ENCODE data around the gene SMAP1. TPM values are rescaled to one million over a fixed set of nuclear protein-coding genes. Genes with fewer than 3 reads are reported as not detected.

The SMAP1 gene
- total RNA-seq, 1 experiment from 2014 or later: 3.5 TPM

GRCh38 chr6:70673601-70674000 is 5.9 kb downstream of the SMAP1 start:
- Histone ChIP-seq H4K20me1 (ENCODE audit: insufficient read depth) (no peaks in the 10 kb centered on the region; the same call in 1 of the 2 replicates), H3K4me3 (replicated peaks in 1 of 2; ENCODE audit: low read depth in 1 of 2, low read length in 2 of 2) (no peak overlapping the region), H3K9ac (ENCODE audit: low read length) (no peak overlapping the region), H3K4me2 (ENCODE audit: low read length) (no peak overlapping the region), H3K36me3 (ENCODE audit: control insufficient read depth in 1 of 2, insufficient read depth in 2 of 2, low read length in 2 of 2) (no peaks in the 10 kb centered on the region), H3K79me2 (ENCODE audit: insufficient read depth, low read length) (peaks cover 94% of the 10 kb centered on the region), H3K4me1 (ENCODE audit: control insufficient read depth in 1 of 2, insufficient read depth in 2 of 2, low read length in 2 of 2) (peaks cover 9 to 25% of the 10 kb centered on the region in 2 experiments), H2AFZ (ENCODE audit: low read depth, low read length, poor library complexity, severe bottlenecking) (no peak overlapping the region), H3K27ac (ENCODE audit: low read depth, low read length) (no peak overlapping the region), H3K27me3 (ENCODE audit: insufficient read depth, low read length) (no peaks in the 10 kb centered on the region), H3K9me2 (ENCODE audit: insufficient read depth) (no peaks in the 10 kb centered on the region), H3K9me3 (ENCODE audit: control insufficient read depth in 1 of 2, insufficient read depth in 1 of 2, low read depth in 1 of 2, low read length in 2 of 2) (no peaks in the 10 kb centered on the region)
- intact Hi-C loops (cut with micrococcal nuclease): loop anchor here (5.0 kb wide), 1 partner anchor 361 kb away; no protein-coding TSS in a partner anchor
- DNase-seq (ENCODE audit: low read depth, low spot score): no peak
- TF ChIP-seq ZBTB33 (IDR thresholded peaks at IDR 0.05; ENCODE audit: extremely low read depth, insufficient replicate concordance, low read length) (no peak), EZH2 (IDR thresholded peaks at IDR 0.05) (no peak), CEBPB (IDR thresholded peaks at IDR 0.05; ENCODE audit: low read depth) (no peak), TCF7L2 (IDR thresholded peaks at IDR 0.05; ENCODE audit: borderline replicate concordance, extremely low read depth, insufficient read depth, insufficient read length) (no peak)
- no TSS peak for BruUV-seq (replicated peaks)
- ChIA-PET POLR2A (no interaction called here), CTCF (no interaction called here), RAD21 (ENCODE audit: low non-redundant PET in 1 of 2, low total read pairs in 2 of 2, uncharacterized antibody in 2 of 2, unreplicated experiment in 2 of 2) (no interaction called here)
- no peak for ATAC-seq

GRCh38 chr6:70675822-70676221 is 8.1 kb downstream of the SMAP1 start:
- no peaks in the 10 kb centered on the region for H3K9me2 ChIP-seq (ENCODE audit: insufficient read depth)
- no peak overlapping the region for H3K27ac ChIP-seq (ENCODE audit: low read depth, low read length)
- no peaks in the 10 kb centered on the region for H3K36me3 ChIP-seq (ENCODE audit: control insufficient read depth in 1 of 2, insufficient read depth in 2 of 2, low read length in 2 of 2)
- H4K20me1 ChIP-seq (ENCODE audit: insufficient read depth): peaks cover 4% of the 10 kb centered on the region
- CTCF ChIA-PET: no interaction called here
- no peak for TF ChIP-seq SRF (IDR thresholded peaks at IDR 0.05; ENCODE audit: low read depth)
- TF ChIP-seq ZNF274 (IDR thresholded peaks at IDR 0.05; ENCODE audit: low read depth, low read length): no peak
- no peak for TF ChIP-seq EGR1 (IDR thresholded peaks at IDR 0.05; ENCODE audit: low read depth)
- ATAC-seq: no peak
- RAD21 ChIA-PET (ENCODE audit: low non-redundant PET in 1 of 2, low total read pairs in 2 of 2, uncharacterized antibody in 2 of 2, unreplicated experiment in 2 of 2): no interaction called here
- no peak overlapping the region for H3K9ac ChIP-seq (ENCODE audit: low read length)
- no peak for DNase-seq (ENCODE audit: low read depth, low spot score)
- intact Hi-C loops (cut with micrococcal nuclease): no loop called here
- H2AFZ ChIP-seq (ENCODE audit: low read depth, low read length, poor library complexity, severe bottlenecking): no peak overlapping the region
- no TSS peak for BruUV-seq (replicated peaks)
- peaks cover 93% of the 10 kb centered on the region for H3K79me2 ChIP-seq (ENCODE audit: insufficient read depth, low read length)
- H3K27me3 ChIP-seq (ENCODE audit: insufficient read depth, low read length): no peaks in the 10 kb centered on the region
- peaks cover 4 to 15% of the 10 kb centered on the region in 2 experiments for H3K4me1 ChIP-seq (ENCODE audit: control insufficient read depth in 1 of 2, insufficient read depth in 2 of 2, low read length in 2 of 2)
- no peak overlapping the region for H3K4me3 ChIP-seq (replicated peaks in 1 of 2; ENCODE audit: low read depth in 1 of 2, low read length in 2 of 2)
- POLR2A ChIA-PET: no interaction called here
- no peak overlapping the region for H3K4me2 ChIP-seq (ENCODE audit: low read length)
- no peaks in the 10 kb centered on the region for H3K9me3 ChIP-seq (ENCODE audit: control insufficient read depth in 1 of 2, insufficient read depth in 1 of 2, low read depth in 1 of 2, low read length in 2 of 2)
